Measurements from ENCODE around the gene NAA80. TPM values are rescaled to one million over a fixed set of nuclear protein-coding genes. Genes with fewer than 3 reads are reported as not detected.

The NAA80 gene
- total and polyA plus RNA-seq, 2 donors (not counting 3 experiments of a cell fraction or from before 2014, with no cell fraction given) = 9.0 to 13.1 TPM

DNA sequence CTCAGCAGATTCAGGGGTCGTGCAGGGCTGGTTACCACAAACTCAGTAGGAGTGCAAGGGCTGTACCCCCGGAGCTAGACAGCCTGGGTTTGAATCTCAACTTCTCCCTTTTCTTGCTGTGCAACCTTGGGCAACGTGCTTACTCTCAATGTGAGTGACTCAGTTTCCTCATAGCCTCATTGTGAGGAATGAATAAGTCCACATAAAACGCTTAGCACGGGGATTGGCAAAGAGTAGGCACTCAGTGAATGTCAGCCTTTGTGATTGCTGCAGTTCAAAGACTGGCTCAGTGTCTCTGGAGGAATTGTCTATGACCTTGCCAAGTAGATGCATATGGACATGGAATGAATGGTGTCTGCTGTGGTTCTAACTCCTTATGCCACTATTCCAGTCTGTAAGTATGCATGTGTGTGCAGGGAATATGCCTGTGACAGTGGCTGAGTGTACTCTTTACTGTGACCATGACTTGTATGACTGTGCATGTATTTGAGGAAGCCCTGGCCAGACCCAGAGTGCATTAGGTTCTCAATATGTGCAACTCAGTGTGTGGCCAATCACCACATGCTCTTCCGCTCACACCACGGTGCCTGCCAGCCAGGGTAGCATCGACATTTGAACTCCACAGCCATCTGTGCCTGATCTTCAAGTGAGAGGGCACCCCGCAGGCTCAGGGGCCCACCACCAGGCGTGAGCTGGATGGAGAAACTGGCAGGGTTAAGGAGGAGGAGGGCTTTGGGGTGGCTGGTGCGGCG lies 900 bp upstream of the NAA80 start:
- Histone ChIP-seq H3K27me3 (ENCODE audit: control insufficient read depth in 2 of 2, insufficient read depth in 2 of 2, low read length in 2 of 2) (no peaks in the 10 kb centered on the region), H3K4me2 (ENCODE audit: insufficient read depth, low read length) (peak overlapping the region; percentile 42), H3K9ac (replicated peaks; ENCODE audit: extremely low read depth, insufficient read depth, low read length) (peak overlapping the region; percentile 57), H2AFZ (ENCODE audit: low read depth, low read length) (peak overlapping the region; percentile 12), H3K4me1 (ENCODE audit: control insufficient read depth, extremely low read depth, insufficient read depth, low read length) (peaks cover 25% of the 10 kb centered on the region), H3K27ac (ENCODE audit: insufficient read depth, low read depth, low read length) (peak overlapping the region; percentile 50), H3K36me3 (ENCODE audit: control insufficient read depth in 2 of 2, extremely low read depth in 1 of 2, insufficient read depth in 2 of 2, low read length in 2 of 2) (no peaks in the 10 kb centered on the region), H3K9me1 (replicated peaks; ENCODE audit: control insufficient read depth, extremely low read depth, insufficient read depth, low read length) (no peaks in the 10 kb centered on the region), H3K9me3 (replicated peaks; ENCODE audit: control insufficient read depth, insufficient read depth, low read length) (no peaks in the 10 kb centered on the region), H4K20me1 (replicated peaks; ENCODE audit: control insufficient read depth, extremely low read depth, insufficient read depth, low read length) (no peaks in the 10 kb centered on the region), H3K4me3 (replicated peaks in 1 of 3; ENCODE audit: insufficient read depth in 1 of 3, low read depth in 1 of 3, low read length in 3 of 3) (peak overlapping the region in 2 of 3 experiments; percentile 25 to 28), H3K79me2 (ENCODE audit: control insufficient read depth, insufficient read depth, low read length) (no peaks in the 10 kb centered on the region)
- POLR2A ChIA-PET = interaction anchor here (1.0 to 1.5 kb wide), 4 partner anchors 17 to 65 kb away, joined by 3 to 5 read pairs (median 3); no protein-coding TSS in a partner anchor
- FAIRE-seq (no peak), DNase-seq (ENCODE audit: low read depth, low spot score) (no peak)
- TF ChIP-seq FOS (IDR thresholded peaks at IDR 0.05; ENCODE audit: borderline replicate concordance, insufficient read depth, low read length) = peak; percentile 54
- TF ChIP-seq, protein P1, sequence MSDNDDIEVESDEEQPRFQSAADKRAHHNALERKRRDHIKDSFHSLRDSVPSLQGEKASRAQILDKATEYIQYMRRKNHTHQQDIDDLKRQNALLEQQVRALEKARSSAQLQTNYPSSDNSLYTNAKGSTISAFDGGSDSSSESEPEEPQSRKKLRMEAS (IDR thresholded peaks at IDR 0.05; ENCODE audit: insufficient read depth, insufficient read length) = no peak
- CTCF ChIA-PET = interaction anchor here (0.9 to 2.6 kb wide), 5 partner anchors 18 to 40 kb away, joined by 3 to 36 read pairs (median 4); partner anchors contain the start of genes HYAL2 and TUSC2
- TSS peak; percentile 90 for BruUV-seq (replicated peaks)
- intact Hi-C loops (cut with micrococcal nuclease) (loop anchor here (1.0 to 2.0 kb wide), 4 partner anchors 23 to 59 kb away; partner anchors contain the start of gene TMEM115), dilution Hi-C loops (cut with MboI; ENCODE audit: extremely low pct_ligation_motif_present, low sequenced_read_pairs) (no loop called here)

DNA sequence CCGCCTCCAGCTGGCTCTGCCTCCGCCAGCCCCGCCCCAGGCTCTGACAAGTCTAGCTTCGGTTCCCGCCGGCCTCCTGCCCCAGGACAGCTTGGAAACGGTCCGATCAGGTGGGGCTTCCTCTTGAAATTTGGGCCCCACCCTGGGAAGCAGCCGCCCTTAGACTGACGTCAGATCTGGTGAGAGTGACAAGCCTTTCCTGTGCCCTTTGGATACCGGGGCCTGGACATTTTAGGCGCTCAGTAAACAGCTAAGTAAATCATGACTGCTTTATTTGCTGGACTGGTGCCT lies 378 bp upstream of the NAA80 start:
- H3K9ac ChIP-seq (replicated peaks; ENCODE audit: extremely low read depth, insufficient read depth, low read length) = peak overlapping the region; percentile 57
- TF ChIP-seq POLR2AphosphoS5 (IDR thresholded peaks at IDR 0.05; ENCODE audit: insufficient read depth, low read depth, low read length) (no peak), GATA2 (IDR thresholded peaks at IDR 0.05; ENCODE audit: insufficient read depth, insufficient read length, low read depth, low read length) (peak; percentile 7)
- no TSS peak for BruUV-seq (replicated peaks)

More for the DNA sequence above, 378 bp upstream of the NAA80 start:
- dilution Hi-C loops (cut with MboI; ENCODE audit: extremely low pct_ligation_motif_present, low sequenced_read_pairs) = no loop called here
- H3K36me3 ChIP-seq (ENCODE audit: control insufficient read depth in 2 of 2, extremely low read depth in 1 of 2, insufficient read depth in 2 of 2, low read length in 2 of 2) = no peaks in the 10 kb centered on the region
- no peaks in the 10 kb centered on the region for H4K20me1 ChIP-seq (replicated peaks; ENCODE audit: control insufficient read depth, extremely low read depth, insufficient read depth, low read length)
- no peaks in the 10 kb centered on the region for H3K27me3 ChIP-seq (ENCODE audit: control insufficient read depth in 2 of 2, insufficient read depth in 2 of 2, low read length in 2 of 2)
- peak overlapping the region; percentile 12 for H2AFZ ChIP-seq (ENCODE audit: low read depth, low read length)
- intact Hi-C loops (cut with micrococcal nuclease) = loop anchor here (1.0 to 2.0 kb wide), 4 partner anchors 24 to 59 kb away; partner anchors contain the start of gene TMEM115
- peak overlapping the region in 2 of 3 experiments; percentile 25 to 28 for H3K4me3 ChIP-seq (replicated peaks in 1 of 3; ENCODE audit: insufficient read depth in 1 of 3, low read depth in 1 of 3, low read length in 3 of 3)
- CTCF ChIA-PET = interaction anchor here (0.9 to 2.6 kb wide), 6 partner anchors 18 to 74 kb away, joined by 3 to 36 read pairs (median 4); partner anchors contain the start of genes HYAL2 and TUSC2
- FAIRE-seq (no peak), DNase-seq (ENCODE audit: low read depth, low spot score) (no peak)
- POLR2A ChIA-PET = interaction anchor here (1.0 to 1.5 kb wide), 4 partner anchors 18 to 64 kb away, joined by 3 to 5 read pairs (median 3); no protein-coding TSS in a partner anchor
- H3K4me1 ChIP-seq (ENCODE audit: control insufficient read depth, extremely low read depth, insufficient read depth, low read length) = peaks cover 25% of the 10 kb centered on the region
- no peaks in the 10 kb centered on the region for H3K9me1 ChIP-seq (replicated peaks; ENCODE audit: control insufficient read depth, extremely low read depth, insufficient read depth, low read length)
- no peaks in the 10 kb centered on the region for H3K9me3 ChIP-seq (replicated peaks; ENCODE audit: control insufficient read depth, insufficient read depth, low read length)
- H3K27ac ChIP-seq (ENCODE audit: insufficient read depth, low read depth, low read length) = peak overlapping the region; percentile 50
- H3K79me2 ChIP-seq (ENCODE audit: control insufficient read depth, insufficient read depth, low read length) = no peaks in the 10 kb centered on the region
- H3K4me2 ChIP-seq (ENCODE audit: insufficient read depth, low read length) = peak overlapping the region; percentile 42

All from endothelial cell of umbilical vein (primary cell).